ENCODE measurements around the gene TRDMT1.

The TRDMT1 gene

DNA sequence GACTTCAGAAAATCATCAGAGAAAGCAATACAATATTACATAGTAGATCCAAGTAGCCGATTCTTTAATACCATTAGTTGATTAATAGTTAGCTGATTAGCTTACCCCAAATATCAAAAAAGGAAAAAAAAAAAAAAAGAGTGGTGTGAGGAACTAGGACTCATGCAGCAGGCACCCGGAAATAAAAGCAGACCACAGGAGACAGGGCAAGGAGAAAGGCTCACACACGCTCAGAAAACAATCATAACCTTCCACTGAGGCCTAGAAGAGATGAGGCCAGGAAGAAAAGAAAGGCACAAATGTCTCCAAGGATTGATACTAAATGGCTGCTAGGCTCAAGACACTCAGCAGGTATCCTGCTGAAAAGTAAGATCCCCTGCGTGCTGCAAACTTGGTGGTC lies 25.9 kb downstream of the TRDMT1 start:
- peak; percentile 17 for DNase-seq (ENCODE audit: low read depth)

DNA sequence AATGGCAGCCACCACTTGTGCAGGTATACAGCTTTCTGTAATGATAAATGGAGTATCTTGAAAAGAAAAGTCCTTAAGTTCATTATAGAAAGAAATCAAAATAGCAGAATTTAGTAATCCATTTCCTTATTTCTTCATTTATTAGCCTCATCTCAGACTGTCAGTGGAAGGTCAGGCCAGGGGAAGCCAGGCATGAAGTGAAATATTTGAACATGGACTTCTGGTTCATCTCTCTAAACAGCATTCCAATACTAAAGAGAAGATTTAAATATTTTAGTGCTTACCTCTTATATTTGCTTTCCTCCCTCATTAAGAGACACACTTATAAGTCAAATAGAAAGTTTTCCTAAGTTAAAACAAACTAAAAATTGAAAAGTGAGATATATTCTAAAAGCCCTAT lies 26.8 kb downstream of the TRDMT1 start:
- DNase-seq (ENCODE audit: low read depth), result no peak

DNA sequence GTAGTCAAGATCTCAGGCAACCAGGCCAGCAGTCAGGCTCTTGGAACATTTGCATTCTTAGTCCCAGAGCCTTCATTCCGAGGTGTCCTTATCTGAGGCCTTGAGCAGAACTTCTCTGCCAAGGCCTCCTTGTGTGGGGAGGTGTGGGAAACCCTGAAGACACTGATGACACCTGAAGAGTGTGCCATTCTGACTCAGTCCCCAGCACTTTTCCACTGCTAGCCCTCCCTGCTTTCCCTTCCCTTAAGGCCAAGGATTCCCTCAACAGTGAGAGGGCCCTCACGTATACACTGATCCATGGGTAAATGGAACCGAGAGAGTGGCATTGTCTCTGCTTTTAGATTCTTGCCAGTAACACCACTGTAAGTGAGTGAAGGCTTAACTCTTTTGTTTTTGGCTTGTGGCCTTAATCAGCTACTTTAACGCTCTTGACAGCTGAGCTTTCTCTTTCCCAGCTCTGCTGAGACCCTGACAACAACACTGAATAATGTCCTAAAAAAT lies 30.3 kb downstream of the TRDMT1 start:
- DNase-seq (ENCODE audit: low read depth), result no peak

DNA sequence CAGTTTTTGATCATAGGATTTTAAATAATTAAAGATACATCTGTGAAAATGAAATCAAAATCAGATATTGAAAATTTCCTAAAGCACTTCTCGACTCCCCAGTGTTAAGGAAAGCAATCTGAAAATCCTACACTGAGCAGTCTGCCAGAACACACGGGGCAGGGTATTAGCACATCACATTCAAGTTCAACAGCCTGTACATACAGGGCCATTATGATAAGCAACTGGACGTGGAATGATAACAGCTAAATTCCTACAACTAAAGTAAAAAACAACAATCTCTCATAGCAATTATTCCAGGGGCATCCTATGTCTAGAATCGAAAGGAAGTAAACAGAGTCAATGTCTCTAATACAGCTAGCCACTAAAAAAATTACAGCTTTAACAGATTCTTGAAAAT lies 31.7 kb downstream of the TRDMT1 start:
- DNase-seq (ENCODE audit: low read depth), result no peak

DNA sequence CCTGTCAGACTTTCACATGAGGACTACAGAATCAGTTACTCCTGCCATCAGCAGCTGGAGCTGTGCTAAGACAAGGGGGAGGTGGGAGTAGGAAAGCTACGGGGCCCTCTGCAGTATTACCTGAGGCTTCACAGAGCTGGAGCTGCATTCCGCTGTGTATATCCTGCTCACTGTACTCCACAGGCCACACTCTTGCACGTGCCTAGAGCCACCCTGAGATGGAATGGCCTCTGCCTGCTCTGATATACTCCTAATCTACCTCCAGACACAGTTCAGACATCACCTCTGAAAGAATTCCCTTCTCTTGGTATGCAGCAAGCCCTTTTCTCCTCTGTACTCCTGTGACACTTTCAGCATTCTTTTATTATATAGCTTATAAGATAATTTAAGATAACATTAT lies 34.8 kb downstream of the TRDMT1 start:
- no peak for DNase-seq (ENCODE audit: low read depth)

DNA sequence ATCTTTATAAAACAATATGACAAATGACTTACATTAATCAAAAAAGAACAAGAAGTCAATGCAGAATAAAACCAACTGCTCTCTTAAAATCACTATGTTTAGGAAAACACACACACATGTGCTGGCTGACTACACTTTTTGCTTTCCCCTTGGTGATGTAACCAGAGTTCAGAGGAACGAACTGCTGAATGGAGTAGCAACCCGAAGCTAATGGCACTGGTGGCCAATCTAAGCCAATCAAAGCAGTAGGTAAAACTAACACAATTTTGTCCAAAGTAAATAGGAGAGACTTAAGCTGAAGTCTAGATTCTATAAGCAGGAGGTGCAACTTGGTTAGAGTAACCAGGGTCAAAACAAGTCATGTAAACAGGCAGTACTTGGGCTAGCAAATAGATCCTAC lies 38.6 kb downstream of the TRDMT1 start:
- DNase-seq (ENCODE audit: low read depth), result no peak

DNA sequence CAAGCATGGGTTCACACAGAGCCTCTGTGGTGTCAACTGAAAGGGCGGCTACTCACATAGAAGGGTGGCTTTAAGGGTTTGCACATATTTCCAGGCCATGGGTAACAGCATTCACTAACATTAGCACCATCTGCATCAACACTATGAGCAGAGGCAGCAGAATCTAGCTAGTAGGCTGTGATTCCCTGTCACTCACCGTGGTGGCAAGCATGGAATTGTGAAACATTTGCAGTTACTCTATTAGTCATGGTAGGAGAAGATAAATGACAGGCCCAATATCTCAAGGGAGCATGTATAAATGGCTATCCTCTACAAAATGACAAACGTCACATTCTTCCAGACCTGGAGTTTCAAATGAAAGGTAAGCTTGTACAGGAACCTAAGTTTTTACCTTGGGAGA lies 39.7 kb downstream of the TRDMT1 start:
- no peak for DNase-seq (ENCODE audit: low read depth)

DNA sequence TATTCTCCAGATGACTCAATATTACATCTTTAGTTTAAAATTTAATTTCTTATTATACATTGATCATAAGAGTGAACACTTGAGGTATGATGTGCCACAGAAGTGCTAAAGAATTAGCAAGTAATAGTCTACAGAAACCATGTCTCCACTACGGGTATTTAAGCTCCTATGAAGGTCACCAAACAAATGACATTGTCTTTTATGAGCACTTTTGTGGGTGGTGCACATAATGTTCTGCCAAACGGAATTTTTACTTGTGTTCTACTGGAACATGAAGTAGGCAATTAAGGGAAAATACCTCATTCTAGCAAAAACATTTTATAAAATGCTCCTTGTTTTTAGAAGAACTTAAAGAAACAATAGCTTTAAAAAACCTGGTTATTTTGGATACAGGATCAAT lies 44.4 kb downstream of the TRDMT1 start:
- DNase-seq (ENCODE audit: low read depth), result no peak

DNA sequence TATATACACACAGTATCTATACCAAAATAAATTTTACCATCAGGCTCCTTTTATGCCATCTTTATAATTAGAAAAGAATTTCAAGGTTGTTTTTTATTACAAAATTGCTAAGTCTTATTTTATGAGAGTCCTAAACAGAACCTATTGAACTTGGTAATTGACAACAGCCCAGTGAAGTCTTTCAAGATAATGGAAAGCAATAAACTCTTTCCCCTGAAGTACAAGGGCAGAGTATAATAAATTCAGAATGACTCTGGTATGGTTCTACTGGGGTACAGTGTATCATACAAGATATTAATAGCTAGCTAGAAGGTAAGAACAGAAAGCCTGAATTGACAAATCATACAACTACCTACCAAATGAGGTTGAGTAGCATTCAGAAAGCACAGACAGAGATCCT lies 45.6 kb downstream of the TRDMT1 start:
- no peak for DNase-seq (ENCODE audit: low read depth)

DNA sequence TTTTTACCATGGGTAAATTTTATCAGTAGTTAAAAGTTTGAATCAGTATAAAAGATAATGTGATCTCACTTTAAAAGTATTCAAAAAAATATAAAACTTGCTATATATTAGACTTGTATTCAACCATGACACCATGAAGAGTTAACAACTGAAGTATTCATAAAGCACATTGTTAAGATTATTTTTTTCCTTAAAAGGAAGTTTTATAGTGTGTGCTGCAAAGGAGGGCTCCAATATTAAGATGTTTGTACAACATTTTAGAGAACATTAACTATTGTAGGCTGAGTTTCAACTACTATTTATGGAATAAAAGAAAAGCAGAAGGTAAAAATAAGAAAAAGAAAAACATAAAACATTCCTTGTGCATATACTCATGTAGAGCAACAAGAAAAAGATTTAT lies 47.4 kb downstream of the TRDMT1 start:
- no peak for DNase-seq (ENCODE audit: low read depth)

DNA sequence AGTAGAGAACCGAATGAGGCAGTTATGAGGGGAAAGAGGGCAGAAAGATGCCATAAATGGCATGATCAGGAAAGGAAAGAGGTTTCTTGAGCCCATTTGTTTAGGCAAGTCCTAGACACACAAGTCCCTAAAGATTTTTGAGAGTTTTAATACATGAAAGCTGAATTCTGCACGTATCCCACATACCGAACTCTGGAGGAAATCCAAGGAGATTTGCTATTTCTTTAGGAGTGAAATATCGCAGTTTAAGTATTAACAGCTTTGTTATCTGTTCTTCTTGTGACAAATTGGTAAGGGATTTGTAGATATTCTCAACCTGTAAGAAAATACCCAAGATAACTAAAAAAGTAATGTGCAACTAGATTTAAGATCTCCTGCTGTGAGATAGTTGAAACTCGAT lies 48.2 kb downstream of the TRDMT1 start:
- DNase-seq (ENCODE audit: low read depth), result no peak

DNA sequence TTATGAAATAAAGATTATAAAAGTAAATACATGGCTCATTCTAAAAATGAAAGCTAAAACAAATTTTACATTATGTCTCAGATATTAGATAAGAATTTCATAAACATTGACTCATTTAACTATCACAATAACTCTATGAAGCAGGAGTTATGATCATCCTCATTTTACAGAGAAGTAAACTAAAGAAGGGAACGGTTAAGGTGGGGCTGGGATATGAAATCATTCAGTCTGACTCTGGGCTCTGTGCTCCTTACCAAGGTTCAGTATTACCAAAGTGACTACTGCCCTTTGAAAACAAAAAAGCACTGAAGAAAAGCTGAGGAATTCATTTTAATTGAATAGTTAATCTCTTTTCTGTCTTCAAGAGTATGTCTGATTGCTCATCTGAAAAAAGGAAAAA lies 49.8 kb downstream of the TRDMT1 start:
- no peak for DNase-seq (ENCODE audit: low read depth)

DNA sequence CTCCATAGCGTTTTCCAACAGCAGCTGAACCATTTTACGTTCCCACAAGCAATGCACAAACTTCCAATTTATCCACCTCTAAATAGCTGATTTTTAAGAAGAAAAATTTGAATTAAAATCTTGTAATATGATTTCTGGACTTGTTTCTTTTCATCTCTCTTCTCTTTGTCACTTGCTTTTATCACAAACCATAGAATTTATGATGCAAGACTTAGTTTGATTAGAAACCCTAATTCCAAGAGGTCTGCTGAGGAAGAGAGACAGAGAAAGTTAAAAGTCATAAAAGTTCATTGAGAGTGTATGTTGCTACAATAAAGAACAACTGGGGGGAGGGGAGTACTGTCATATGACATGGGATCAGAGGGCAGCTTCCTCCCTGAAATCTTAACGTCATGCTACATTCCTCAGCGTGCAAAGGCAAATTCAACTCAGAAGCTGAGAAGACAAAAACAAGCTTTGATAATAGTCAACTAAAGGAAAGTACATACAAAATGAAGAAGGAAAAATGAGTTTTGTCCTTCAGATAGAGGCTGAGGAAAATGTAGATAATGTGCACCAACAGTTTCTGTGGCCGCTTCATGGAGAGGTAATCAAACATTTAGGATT lies 53.5 kb downstream of the TRDMT1 start:
- DNase-seq (ENCODE audit: low read depth), result no peak

DNA sequence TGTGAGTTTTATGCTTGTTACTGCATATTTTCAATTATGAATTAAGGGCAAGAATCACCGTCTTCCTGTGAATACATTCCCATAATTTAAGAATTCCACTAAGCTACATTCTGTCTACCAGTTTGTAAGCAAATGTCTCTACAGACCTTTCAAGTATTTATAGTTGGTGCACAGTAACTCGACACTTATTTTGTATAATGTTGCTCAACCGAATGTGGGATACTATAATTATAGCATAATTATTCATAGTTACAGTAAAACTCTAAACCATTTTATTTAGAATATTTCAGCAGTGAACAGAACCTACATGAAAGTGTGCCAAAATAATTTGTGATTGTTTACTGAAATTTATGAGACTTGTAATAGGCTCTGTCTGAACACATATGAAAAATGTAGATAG lies 54.6 kb downstream of the TRDMT1 start:
- DNase-seq (ENCODE audit: low read depth), result peak; percentile 46

DNA sequence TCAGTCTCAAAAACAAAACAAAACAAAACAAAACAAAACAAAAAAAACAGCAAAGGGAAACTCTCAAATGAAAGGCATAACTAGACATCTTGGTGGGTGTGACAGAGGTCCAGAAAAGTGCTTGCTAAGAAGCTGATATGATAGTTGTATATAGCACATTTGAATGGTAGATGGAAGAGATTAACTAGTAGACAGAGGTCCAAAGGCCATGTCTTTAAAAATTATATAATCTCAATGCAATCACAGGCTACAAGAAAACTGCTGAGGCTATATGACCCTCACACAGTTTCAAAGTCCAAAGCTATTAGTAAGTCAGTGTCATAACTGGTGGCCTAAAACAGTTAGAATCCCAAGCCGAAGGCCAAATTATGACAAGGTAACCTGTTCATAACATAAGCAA lies 56.2 kb downstream of the TRDMT1 start:
- DNase-seq (ENCODE audit: low read depth), result no peak

DNA sequence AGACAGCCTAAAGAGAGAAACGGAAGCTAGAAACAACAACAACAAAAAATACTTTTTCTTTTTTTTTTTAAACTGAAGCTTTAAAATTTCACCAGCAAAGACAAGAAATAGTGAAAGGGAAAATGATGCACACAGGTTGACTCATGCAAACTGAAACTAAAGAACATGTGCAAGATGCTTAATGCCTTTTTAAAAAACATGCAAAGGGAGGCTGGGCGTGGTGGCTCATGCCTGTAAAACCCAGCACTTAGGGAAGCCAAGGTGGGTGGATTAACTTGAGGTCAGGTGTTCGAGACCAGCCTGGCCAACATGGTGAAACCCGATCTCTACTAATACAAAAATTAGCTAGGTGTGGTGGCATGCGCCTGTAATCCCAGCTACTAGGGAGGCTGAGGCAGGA lies 56.7 kb downstream of the TRDMT1 start:
- no peak for DNase-seq (ENCODE audit: low read depth)

DNA sequence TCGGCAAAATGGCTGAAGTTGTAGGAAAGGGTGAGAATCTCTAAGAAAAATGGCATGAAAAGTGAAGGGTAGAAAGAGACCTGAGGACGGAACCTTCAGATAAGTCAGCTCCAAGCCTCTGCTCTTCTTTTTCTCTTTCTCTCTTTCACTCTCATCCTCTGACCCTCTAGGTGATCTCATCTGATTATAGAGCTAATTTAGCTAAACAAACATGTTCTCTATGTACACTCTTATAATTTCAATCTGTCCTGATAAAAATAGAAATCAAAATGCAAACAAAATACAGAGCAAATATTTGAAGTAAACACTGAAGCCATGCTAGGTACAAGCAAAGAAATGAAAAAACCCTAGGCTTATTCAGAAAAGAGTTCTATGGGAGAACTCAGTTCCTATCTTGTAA lies 57.4 kb downstream of the TRDMT1 start:
- DNase-seq (ENCODE audit: low read depth), result no peak

DNA sequence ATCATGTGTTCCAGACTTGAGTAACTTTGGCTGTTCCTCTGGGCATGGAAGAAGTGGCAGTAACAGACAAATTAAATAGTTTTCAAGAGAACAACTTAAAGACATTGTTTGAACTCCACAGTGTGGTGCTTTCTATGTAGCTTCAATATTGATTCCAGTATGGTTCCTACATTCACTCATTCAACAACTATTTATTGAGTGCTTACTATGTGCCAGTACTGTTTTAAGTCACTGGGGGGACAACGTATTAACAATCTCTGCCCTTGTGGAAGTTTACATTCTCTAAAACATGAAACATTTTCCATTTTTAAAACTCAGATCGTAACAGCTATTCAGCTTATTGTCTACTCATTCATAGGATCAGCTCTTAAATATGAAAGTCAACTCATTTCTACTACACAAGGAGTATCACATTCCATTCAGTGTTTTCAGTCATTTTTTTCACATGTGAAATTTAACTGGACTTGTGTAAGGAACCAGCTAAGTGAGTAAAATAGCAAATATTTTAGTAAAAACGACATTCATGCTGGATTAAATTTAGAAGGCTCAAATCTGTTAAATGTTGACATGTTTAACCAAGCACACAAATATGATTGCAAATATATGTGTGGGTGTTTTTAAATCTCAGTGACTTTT lies 58.3 kb downstream of the TRDMT1 start:
- DNase-seq (ENCODE audit: low read depth), result peak; percentile 11

DNA sequence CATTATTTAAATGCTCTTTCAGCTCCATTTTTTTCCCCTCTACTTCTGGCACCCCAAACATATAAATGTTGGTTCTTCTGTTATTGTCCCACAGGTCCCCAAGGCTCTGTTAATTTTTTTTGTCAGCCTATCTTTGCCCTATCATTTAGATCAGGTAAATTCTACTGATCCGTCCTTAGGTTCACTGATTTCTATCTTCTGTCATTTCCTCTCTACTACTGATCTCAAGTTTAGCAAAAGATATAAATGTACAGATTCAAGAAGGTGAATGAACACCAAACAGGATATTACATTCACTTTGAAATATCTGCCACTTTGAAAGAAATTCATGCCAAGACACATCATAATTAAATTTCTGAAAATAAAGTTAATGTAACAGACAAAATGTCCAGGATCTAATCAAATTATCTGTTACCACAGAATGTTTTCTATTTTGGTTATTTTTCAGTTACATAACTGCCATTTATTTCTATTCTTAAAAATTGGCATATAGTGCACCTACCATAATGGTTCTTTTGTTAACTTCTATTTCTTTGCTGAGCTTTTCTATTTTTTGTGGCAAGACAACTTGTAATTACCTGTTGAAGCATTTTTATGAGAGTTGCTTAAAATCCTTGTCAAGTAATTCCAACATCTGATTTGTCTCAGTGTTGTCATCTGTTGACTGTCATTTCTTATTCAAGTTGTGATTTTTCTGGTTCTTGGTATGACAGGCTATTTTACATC lies 59.8 kb downstream of the TRDMT1 start:
- no peak for DNase-seq (ENCODE audit: low read depth)

DNA sequence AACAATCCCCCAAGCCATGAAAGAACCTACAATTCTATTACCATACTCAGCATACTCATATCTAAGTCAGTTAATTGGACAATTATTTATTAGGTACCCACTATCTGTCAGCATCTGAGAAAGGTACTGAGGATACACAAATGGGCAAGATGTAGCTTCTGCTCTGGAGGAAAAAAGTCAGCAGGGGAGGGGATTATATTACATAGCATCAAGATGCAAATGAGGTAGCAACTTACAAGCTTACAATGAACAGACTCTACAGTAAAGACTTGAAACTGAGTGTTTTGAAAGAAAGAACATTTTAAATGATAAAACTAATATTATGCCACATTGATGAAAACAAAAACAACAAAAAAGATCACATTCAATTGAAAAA lies 61.1 kb downstream of the TRDMT1 start:
- no peak for DNase-seq (ENCODE audit: low read depth)

DNA sequence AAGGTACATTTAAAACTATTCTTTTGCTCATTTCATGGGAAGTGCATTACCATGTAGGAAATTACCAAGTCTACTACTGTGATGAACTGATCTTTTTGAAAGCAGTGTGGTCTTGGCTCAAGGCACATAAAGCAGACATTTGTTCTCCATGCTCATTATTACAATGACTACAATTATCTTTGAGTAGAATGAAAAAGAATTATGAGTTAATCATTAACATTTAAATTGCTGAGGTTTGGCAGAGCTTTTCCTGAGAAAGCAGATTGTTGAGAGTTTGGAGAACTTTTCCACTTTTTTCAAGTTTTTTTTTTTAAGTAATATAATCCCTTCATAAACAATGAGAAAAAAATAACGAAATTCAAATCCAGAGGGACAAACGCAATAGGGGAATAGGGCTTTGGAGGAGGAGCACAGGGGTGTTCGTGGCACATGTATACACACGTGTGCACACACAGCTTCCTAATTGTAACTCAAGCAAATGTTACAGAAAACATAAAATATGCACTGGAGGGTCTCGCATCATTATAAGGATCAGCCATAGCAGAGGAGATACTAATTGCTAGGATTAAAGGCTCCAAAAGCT lies 62.9 kb downstream of the TRDMT1 start:
- DNase-seq (ENCODE audit: low read depth), result peak; percentile 34

DNA sequence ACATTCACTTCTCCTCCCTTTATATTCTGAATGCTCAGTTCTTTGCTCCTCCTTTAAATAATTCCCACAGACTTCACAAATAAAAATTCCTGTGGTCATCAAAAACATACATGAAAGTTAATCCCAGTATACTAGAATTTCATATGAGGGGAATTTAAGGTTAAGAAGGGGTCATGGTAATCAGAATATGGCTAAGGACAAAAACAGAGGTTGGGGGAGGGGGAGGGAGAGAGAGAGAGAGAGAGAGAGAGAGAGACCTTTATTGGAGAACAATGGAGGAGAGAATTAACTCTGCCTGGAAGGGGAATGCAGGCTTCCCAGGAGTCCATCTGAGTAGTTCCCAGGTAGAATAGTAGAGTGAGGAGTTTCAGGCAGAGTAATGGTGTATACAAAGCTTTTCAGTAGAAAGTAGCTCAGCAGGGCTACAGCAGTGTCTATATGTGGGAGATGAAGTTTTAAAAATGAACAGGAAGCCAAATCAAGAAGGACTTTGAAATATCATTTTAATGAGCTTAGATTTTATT lies 66.7 kb downstream of the TRDMT1 start:
- DNase-seq (ENCODE audit: low read depth), result no peak

DNA sequence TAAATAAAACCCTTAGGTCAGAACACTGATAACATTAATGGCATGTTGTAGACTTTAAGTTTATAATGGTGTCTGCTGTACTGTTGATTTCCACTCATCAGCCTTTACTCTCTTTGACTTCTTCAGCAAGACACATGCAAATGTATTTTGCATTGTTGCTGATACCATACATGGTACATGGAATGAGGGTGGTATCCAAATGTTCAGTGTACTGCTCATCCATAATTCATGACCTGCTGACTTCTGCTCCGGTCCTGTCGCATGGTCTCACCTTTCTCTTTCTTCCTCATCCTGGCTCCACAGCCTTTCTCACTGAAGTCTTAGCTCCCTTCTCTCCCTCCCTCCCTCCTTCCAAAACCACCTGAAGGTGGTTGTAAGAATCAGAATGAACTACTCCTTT lies 67.2 kb downstream of the TRDMT1 start:
- no peak for DNase-seq (ENCODE audit: low read depth)
